HG02885 (cell line): Measurements from ENCODE around the gene CDH26.

Experiments used
- ATAC-seq: cut with Tn5 transposase; IDR thresholded peaks from one replicate; pipeline ENCODE4 v1.9.1; 2021; ENCODE audit warnings: mild to moderate bottlenecking; ENCODE audit not compliant: unreplicated experiment, poor library complexity

Gene CDH26

DNA sequence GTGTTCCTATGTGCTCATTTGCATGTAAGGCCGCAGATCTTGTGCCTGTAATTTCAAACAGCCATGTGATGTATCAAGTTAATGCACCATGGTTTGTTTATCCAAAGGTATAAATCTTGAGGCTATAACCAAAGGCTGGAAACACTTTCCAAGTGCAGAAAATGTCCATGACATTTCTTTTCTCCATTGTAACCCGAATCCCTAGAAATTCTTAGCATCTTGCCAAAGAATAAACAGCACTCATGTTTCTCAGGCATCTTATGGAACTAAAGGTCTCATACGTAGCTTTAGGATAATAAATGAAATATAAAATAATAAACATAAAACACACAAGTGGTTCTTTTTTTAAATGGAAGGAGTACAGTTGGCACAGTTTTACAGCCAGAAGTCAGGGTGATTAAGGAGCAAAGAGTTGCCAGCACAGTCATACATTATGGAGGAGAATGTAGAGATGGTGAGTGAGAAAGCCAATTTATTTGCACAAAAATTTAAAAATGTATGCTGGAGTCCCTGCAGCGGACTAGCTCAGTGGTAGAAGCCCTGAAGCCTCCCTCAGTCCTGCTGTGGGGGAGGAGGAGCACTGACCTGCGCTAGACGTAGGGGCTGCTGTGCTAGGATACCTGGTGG is 18.0 kb downstream of the CDH26 start:
- no peak for ATAC-seq

DNA sequence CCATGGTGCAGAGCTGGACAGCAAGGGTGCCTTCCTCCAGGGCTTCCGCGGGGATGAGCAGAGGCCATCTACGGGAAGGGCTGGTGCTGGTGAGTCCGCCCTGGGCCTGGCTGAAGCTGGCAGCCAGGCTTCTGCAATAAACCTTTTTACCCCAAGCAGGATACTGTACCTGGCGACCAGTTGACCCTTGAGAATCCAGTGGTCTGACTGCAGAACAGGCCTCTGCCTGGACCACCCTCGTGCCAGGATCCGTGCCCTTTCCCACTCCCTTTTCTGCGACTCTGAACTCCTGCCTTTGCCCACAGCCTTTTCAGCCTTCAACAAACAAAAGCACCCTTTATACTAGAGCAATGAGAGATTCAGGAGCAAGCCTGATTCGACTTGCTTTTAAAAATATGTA is 18.9 kb downstream of the CDH26 start:
- ATAC-seq, result no peak

DNA sequence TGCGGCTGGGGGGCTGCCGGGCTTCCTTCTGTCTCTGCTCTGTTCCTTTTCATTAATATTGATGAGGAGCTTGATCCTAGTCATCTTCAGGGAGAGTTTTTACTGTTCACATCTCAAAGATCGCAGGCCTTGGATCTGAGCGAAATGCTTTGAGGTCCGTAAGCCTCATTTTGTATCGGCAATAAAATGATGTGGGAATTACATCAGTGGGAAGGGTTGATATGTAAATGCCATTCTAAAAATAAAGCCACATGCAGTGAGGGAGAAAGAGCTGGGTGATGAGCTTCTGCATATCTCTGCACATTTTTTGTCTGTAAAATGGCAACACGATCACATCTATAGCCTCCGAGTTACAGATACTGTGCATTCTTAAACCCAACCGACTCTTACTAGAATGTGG is 24.9 kb downstream of the CDH26 start:
- no peak for ATAC-seq

DNA sequence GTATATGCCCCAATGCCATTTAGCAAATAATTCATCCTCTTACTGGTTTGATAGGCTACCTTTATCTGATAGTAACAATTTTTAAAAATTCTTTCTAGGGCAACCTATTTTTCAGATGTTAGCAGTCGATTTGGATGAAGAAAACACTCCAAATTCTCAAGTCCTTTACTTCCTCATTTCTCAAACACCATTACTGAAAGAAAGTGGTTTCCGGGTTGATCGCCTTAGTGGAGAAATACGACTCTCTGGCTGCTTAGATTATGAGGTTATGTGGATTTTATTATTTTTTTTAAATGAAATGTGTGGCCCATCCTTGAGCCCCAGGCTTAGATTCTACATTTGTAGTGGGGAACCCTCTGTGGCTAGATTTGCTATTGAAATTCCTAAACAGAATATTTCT is 26.3 kb downstream of the CDH26 start:
- ATAC-seq, result no peak

DNA sequence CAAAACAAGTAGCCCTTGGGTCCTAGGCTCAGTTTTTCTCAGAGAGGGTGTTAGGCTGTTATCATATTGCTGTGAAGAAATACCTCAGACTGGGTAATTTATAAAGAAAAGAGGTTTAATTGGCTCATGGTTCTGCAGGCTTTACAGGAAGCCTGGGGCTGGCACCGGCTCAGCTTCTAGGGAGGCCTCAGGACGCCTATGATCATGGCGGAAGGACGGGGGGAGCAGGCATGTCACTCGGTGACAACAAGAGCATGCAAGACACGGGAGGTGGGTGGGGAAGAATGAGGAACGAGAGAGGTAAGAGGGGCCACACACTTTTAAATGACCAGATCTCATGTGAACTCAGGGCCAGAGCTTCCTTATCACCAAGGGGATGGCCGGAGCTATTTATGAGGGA is 26.9 kb downstream of the CDH26 start:
- no peak for ATAC-seq

DNA sequence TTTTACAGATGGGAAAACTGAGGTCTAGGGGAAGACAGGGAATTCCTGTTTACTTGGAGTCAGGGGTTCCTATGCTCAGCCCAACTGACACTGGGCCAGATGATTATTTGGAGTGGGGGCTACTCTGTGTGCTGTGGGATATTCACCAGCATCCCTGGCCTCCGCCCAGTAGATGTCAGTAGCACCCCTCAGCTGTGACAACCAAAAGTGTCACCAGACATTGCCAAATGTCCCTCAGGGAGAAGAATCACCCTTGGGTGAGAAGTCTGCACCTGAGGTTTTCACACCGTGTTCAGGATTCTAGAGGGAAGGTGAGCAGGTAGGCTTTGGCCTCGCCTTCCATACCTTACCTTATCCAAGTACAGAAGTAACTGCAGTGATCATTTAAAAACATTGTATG is 27.6 kb downstream of the CDH26 start:
- ATAC-seq, result no peak

DNA sequence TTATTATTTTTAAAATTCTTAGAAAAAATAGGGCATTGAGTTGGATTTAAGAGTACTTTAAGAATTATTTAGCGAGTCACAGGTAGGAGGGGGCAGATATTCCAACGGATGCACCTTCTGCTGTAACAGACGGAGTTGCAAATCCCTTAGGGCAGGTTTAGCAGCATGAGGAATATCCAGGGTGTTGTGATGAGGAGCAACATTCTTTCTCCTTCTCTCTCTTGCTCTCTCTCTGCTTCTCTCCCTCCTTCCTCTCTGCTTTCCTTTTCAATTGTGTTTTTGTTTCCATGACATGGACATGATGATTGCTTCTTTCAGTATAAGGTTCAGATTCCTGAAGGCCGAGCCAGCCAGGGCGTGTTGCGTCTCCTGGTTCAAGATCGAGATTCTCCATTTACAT is 28.9 kb downstream of the CDH26 start:
- no peak for ATAC-seq

DNA sequence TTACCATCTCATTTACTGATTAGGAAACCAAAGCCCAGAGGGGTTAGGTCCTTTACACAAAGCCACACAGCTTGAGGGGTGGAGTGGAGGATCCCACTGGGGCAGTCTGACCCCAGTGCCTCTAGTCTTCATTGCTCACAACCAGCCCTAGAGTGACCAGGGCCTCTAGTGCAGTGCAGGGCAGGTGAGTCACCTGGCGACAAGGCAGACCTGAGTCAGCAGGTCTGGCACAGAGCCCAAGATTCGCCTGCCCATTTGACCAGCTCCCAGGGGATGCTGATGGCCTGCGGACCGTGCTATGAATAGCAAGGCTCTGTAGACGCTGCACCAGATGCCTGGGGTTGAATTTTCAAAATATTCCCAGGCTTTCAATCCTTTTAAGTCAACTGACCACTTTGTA is 29.9 kb downstream of the CDH26 start:
- no peak for ATAC-seq

DNA sequence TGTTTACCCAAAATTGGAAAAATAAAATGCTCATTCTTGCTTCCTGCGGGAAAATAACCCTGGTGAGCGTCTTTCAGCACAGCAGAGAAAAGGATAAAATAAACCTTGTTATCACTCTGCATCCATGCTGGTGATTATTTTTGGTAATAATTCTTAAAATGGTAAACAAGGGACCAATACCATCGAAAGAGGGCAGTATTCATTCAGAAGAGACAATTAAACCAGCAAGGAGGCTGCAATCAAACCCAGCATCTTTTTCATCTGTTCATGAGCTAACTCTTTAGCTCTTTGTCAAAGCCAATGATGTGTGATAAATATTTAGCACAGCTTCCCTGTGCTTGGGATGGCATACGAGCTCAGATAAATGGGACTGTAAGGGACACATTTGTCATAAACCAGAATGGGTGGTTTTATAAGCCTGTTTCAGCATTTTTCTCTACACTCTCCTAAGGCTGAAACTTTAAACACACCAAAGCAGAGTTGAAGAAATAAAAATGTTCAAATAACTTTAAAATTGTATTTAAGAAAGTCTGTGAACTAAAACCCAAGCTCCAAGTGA is 34.4 kb downstream of the CDH26 start:
- no peak for ATAC-seq

DNA sequence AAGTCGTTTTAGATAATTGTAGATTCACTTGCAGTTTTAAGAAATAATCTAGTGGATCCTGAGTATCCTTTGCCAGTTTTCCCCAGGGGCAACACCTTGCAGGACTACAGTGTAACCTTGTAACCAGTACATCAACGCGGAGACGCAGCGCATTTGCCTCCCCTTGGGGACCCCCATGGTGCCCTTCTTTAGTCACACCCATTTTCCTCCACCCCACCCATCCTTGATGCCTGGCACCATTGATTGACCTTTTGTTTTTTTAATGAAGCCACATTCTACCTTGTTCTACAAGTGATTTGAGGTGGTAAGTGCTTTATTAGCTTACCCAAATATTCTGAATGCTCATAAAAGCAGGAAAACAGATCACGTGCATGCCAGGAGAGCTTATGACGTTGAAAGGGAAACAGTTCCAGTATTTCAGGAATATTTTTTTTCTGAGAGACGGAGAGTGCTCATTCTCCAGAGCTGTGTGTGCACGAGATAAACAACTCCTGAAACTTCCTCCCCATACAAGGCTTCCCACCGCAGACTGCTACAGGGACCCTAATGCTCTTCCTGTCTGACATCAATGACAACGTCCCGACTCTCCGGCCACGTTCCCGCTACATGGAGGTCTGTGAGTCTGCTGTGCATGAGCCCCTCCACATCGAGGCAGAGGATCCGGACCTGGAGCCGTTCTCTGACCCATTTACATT is 35.7 kb downstream of the CDH26 start:
- ATAC-seq, result no peak

DNA sequence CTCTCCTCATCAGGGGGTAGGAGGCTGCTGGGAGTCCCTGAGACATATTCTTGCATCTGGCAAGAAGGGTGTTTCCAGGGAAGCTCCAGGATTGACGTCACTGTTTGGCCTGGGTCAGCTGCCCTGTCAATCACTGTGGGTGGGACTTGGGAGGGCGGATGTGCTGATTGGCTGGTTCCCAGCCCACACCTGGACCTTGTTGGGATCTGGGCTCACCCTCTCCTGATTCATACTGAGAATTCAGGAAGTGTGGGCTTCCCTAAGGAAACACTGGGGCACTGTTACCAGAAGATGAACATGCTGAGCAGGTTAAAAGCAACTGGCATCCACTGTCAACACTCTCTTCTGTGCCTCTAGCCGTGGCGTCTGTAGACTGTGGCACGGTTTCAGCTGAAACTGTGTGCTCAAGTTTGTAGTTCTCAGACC is 36.5 kb downstream of the CDH26 start:
- no peak for ATAC-seq

DNA sequence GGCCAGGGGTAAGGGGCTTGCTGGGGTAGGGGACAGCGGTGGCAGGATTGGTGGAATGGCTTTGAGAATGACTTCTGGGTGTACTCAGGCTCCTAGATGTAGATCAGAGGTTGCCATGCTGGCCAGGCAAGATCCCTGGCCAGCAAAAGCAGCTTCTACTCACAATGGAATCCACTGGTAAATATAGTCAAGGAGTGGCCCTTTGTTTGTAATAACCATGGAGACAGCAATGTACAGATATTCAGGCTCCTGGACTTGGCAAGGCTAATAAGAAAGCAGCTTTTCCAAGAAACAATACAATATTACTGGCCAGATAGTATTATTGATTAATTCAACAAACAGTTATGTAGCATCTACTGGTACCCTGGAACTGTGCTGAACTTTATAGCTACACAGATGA is 37.9 kb downstream of the CDH26 start:
- no peak for ATAC-seq

DNA sequence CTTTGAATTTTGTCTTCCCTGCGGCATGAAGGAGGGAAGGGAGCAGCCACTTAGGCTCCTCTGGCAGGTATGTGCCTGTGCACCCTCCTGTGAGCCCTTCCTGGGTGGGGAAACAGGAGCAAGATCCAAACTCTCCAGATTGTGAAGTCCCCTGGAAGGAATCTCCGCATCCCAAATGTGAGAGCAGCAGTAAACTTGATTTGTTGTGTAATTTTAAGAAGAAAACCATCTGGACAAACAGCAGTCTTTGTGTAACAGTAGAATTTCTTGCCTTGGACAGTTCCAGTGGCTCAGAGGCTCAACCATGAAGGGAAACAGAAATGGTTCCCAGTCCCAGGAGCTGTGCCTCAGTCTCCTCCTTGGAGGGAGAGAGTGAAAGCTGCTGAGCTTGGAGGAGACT is 39.7 kb downstream of the CDH26 start:
- no peak for ATAC-seq

DNA sequence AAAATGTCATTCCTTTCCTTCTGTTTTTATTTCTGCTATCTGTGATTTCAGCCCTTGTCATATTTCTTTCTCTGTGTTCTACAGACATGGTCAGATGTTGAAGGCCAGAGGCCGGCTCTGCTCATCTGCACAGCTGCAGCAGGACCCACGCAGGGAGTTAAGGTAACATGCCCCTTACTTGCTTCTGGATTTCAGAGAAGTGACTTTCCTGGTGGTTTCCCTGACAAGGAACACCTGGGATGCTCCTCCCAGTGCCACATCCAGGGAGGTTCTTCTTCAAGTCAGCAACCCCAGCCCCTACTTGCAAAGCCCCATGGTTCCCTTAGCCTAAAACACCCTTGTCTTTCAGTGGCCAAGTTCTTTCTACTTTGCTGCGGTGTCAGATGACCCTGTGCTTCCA is 41.3 kb downstream of the CDH26 start:
- no peak for ATAC-seq

DNA sequence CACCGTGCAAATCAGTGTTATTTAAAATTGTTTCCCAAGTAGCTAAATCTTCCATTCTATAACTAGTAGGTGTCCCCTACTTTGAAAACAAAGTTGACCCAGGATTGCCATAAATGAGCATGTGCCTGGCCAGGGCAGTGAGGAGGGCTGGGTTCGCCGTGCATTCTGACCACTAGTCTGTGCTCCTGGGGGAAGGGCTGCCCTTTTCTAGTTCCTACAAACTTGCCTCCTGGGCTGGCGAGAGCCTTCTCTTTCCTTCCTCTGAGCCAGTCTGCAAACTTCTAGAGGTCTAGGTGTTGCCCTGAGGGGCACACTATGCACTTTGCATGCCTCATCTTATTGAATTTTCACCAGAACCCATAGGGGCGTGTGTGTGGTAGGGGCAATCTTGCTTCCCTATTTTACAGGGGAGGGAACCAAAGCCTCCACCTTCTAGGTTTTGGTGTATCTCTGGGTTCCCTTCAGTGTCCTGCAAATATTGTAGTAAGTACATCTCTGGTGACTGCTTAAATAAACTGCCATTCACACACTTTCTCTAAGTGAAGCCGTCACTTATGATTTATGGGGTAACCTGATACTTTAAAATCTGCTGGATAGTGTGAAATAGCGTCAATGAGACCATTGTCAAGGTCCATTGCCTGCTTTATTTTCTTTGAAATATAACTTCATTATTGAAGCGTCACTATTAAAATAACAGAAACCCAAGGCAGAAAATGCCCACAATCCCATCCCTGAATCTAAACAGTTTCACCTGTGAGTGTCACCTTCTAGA is 42.2 kb downstream of the CDH26 start:
- ATAC-seq, result no peak

DNA sequence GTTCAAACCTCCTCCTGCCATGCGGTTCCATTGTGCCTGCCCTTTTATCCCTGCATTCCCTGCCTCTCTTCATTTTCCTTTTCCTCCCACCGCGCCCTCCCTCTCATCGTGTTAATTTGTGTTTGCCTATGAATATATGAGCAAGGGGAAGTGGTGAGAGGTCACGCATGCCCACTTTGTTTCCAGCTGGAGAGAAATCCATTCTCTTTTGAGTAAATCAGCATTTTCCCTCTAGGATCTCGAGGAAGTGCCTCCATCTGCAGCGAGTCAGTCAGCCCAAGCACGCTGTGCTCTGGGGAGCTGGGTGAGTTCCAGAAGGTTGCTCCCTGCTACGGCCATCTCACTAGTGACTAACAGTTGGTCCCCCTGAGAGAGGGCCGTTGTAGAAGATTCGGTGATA is 42.9 kb downstream of the CDH26 start:
- ATAC-seq, result no peak

DNA sequence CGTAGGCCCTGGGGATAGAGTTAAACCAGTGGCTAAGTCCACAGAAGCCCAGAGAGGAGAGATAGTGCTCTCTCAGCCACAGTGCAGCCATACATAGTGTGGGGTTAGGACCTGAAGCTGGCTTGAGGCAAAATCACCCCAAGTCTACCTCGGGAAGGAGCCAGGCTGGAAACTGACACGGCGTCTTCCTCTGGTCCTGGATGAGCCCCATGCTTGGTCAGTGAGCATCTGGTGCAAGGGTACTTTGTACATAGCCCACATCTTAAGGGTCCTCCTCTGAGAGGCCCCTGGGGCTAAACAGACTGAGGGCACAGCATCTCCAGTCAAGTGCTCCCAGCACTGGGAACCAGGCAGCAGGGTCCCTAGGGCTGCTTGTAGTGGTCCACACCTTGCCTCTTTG is 45.6 kb downstream of the CDH26 start:
- no peak for ATAC-seq

DNA sequence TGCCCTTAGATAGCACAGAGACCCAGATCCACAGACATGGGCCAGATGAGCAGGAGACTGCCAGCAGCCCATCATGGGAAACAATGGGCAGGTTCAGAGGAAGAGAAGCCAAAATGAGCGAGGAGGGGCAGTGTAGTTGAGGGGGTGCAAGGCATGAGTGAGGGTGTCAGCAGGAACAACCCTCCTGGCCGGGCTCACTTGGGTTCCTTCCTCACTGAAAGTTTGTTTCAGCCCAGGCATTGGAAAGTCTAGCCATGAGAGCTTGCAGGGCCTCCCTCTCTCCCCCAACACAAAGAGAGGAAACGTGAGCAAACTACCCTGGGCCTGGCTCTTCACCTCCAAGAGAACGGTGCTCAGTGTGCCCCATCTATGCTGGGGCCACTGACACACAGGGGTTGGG is 48.0 kb downstream of the CDH26 start:
- no peak for ATAC-seq

DNA sequence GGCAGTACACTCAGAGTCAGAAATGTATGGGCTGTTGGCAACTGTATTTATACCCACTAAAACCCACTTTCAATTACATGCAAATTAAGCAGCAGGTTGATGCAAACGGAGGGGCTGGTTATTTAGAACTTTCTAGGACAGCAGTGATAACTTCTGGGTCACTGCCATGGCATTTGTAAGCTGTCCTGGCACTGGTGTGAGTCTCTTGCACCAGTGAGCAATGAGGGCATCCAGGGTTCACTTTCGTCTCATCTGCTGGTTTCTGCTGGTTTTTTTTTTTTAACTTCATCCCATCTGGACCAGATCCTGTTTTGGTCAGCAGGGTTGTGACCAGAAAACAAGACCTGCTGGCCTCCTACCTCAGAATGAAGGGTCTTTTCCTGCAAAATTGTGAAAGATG is 49.2 kb downstream of the CDH26 start:
- no peak for ATAC-seq

DNA sequence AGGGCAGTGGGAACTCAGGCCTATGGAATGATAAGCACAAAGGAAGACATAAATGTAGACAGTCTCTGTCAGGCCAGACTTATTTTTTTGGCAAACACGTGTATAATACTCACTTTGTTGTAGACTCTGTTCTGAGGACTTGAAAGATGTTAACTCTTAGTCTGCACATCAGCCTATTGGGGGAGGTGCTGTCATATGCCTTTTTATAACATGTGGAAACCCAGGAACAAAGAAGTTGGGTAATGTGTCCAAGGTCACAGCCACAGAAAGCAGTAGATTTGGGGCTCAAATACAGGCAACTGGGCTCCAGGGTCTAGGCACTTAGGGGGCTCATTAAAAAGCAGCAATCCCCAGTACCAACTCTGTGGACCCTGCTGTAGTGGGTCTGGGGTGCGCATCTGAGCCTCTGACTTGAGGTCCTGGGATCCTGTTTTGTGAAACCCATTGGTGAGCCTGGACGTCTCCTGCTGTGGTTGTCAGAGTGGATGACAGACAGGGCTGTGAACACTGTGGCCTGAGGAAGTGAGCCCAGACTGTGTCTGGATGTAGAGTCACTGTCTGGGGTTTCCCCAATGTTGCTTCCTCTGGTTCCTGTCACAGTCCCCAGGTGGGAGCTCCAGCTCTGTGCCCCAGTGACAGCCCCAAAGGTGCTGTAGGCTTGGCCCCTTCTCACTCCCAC is 50.0 kb downstream of the CDH26 start:
- no peak for ATAC-seq

DNA sequence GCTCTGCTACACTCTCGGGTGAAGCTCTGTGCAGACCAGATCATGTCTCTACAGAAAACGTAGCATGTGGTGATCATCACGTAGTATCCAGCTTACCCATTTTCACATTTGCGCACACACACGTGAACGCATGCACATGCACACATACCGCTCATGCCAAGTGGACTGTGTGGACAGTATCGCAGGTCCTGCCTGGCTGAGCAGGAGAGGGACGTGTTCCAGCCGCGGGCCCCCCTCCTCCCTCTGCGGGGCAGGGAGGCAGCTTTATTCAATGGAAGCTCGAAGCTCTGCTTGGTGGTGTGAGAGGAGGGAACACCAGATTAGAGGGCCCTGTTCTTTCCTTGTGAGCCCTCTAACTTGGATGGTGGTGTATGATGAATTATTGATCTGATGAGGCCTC is 51.1 kb downstream of the CDH26 start:
- ATAC-seq, result no peak
